Kidney (tissue), 14 donors: Measurements from ENCODE around the gene CAPZA3. TPM values are rescaled to one million over a fixed set of nuclear protein-coding genes. Genes with fewer than 3 reads are reported as not detected.

Experiments used
- DNase-seq, 5 donors: peaks; one replicate each; pipeline ENCODE4 v3.0.0-alpha.2; 2013 to 2020
- FAIRE-seq: peaks from 2 replicates; lab custom pipeline; 2012; peaks lifted over from hg19 to GRCh38; lab: Jason Lieb, UNC
- H3K27ac ChIP-seq, 2 donors: one replicate each; pipeline ENCODE4 v1.7.0; 2013; ENCODE audit warnings: low read depth in 2 of 2, low read length in 2 of 2, inconsistent platforms in 1 of 2
- H3K27me3 ChIP-seq: one replicate; pipeline ENCODE4 v1.7.1; 2013; ENCODE audit warnings: low read length, inconsistent platforms; ENCODE audit not compliant: control insufficient read depth, insufficient read depth
- H3K36me3 ChIP-seq, 3 donors: one replicate each; pipeline versions ENCODE4 v1.7.0 to v1.7.1; 2013; ENCODE audit warnings: low read length in 3 of 3, control low read depth in 1 of 3, inconsistent platforms in 1 of 3; ENCODE audit not compliant: insufficient read depth in 3 of 3, control insufficient read depth in 2 of 3
- H3K4me1 ChIP-seq, 3 donors: one replicate each; pipeline versions ENCODE4 v1.7.0 to v1.7.1; 2013; ENCODE audit warnings: low read length in 3 of 3, inconsistent platforms in 1 of 3, low read depth in 1 of 3; ENCODE audit not compliant: control insufficient read depth in 2 of 3, insufficient read depth in 2 of 3
- H3K4me3 ChIP-seq, 3 donors: one replicate each; pipeline versions ENCODE4 v1.7.0 to v1.8.1; 2013; ENCODE audit warnings: low read length in 3 of 3, control low read depth in 1 of 3, inconsistent platforms in 1 of 3
- H3K9ac ChIP-seq, 3 donors: one replicate each; pipeline versions ENCODE4 v1.7.0 to v1.7.1; 2013; ENCODE audit warnings: low read length in 3 of 3, control low read depth in 1 of 3, inconsistent platforms in 1 of 3
- H3K9me3 ChIP-seq, 3 donors: one replicate each; pipeline versions ENCODE4 v1.7.0 to v1.7.1; 2013; ENCODE audit warnings: low read length in 3 of 3, control low read depth in 1 of 3, inconsistent platforms in 1 of 3; ENCODE audit not compliant: control insufficient read depth in 2 of 3, insufficient read depth in 1 of 3
- CTCF ChIP-seq: IDR thresholded peaks from 3 replicates; pipeline ENCODE4 v1.5.1; 2012; ENCODE audit warnings: mild to moderate bottlenecking, moderate library complexity, borderline replicate concordance; ENCODE audit not compliant: insufficient read depth; ENCODE audit errors: extremely low read depth
- intact Hi-C: fragments of 100-400 bp; cut with DNase I; formaldehyde crosslinking; loops from one replicate; pipeline ENCODE4 v1.11.1; 2022
- polyA plus RNA-seq: library from polyadenylated mRNA; stranded (reverse); fragments of 350-450 nt; fragmentation: Illumina TruSeq; extraction: RNeasy Lipid Tissue Mini Kit (QIAGEN cat#74804); gene quantifications from one replicate; pipeline ENCODE4 v1.2.3, GENCODE V29; 2014; ENCODE audit warnings: low read depth, low replicate concordance; ENCODE audit not compliant: insufficient read depth
- total RNA-seq: library from RNA; stranded (reverse); fragmentation: NEBNext Ultra II Directional; extraction: Animal tissue kit (Norgen Biotek cat#: 25700); gene quantifications from one replicate; pipeline ENCODE4 v1.2.1, GENCODE V29; 2021
- donor health status: control.
- donor health status: control.
- donor health status: control.
- donor health status: control.
- donor health status: control.
- donor health status: DM: yes; HTN: yes; CAD: no.
- donor health status: Normal renal cell carcinoma (clear cell type).

The CAPZA3 gene
- total and polyA plus RNA-seq, 2 donors from 2014 or later: 0.88 TPM; not detected in 1

- Histone ChIP-seq H3K27me3 (no peaks in the 10 kb centered on the region), H3K36me3 (no peaks in the 10 kb centered on the region), H3K4me1 (peaks cover 0 to 5% (median 3%) of the 10 kb centered on the region in 3 donors), H3K4me3 (no peak overlapping the region), H3K9me3 (no peaks in the 10 kb centered on the region), H3K9ac (no peak overlapping the region), H3K27ac (no peak overlapping the region)
- FAIRE-seq (no peak), DNase-seq (no peak)
- TF ChIP-seq CTCF: no peak
- intact Hi-C loops: no loop called here
These were observed 14.5 kb downstream of the CAPZA3 start for GRCh38 chr12:18752280-18752920.

GRCh38 chr12:18752947-18753346 lies 15.0 kb downstream of the CAPZA3 start:
- no peak overlapping the region for H3K4me3 ChIP-seq
- H3K9me3 ChIP-seq: no peaks in the 10 kb centered on the region
- no peak for TF ChIP-seq CTCF
- FAIRE-seq (no peak), DNase-seq (peak in 1 of 5 donors; percentile 1)
- H3K27ac ChIP-seq: no peak overlapping the region
- no peaks in the 10 kb centered on the region for H3K36me3 ChIP-seq
- no peaks in the 10 kb centered on the region for H3K27me3 ChIP-seq
- peaks cover 0 to 5% (median 3%) of the 10 kb centered on the region in 3 donors for H3K4me1 ChIP-seq
- peak overlapping the region in 1 of 3 donors; percentile 20 for H3K9ac ChIP-seq
- intact Hi-C loops: no loop called here

GRCh38 chr12:18753481-18754123 lies 15.7 kb downstream of the CAPZA3 start:
- intact Hi-C loops: no loop called here
- DNase-seq: peak in 2 of 5 donors; percentile 8 to 32
- Histone ChIP-seq H3K36me3 (no peaks in the 10 kb centered on the region), H3K4me3 (peak overlapping the region in 2 of 3 donors; percentile 40 to 47), H3K9ac (peak overlapping the region in 1 of 3 donors; percentile 20), H3K9me3 (no peaks in the 10 kb centered on the region), H3K27me3 (no peaks in the 10 kb centered on the region), H3K27ac (peak overlapping the region in 1 of 2 donors; percentile 25), H3K4me1 (peaks cover 0 to 5% (median 3%) of the 10 kb centered on the region in 3 donors)
- no peak for TF ChIP-seq CTCF
- FAIRE-seq: no peak
